SJSA1 (cell line): ENCODE measurements around the gene FBXO27. TPM values are rescaled to one million over a fixed set of nuclear protein-coding genes. Genes with fewer than 3 reads are reported as not detected.

Experiments used
- DNase-seq, 2 experiments: peaks; one replicate each; pipeline ENCODE4 v3.0.0-alpha.2; 2015 to 2020; ENCODE audit warnings: low spot score in 2 of 2, low read depth in 1 of 2
- H3K27ac ChIP-seq: fragments of 250-450 bp; sonication (Bioruptor Pico); 2 replicates; pipeline ENCODE4 v1.5.1; 2020; ENCODE audit warnings: mild to moderate bottlenecking, moderate library complexity
- H3K27me3 ChIP-seq: fragments of 250-450 bp; sonication (Bioruptor Pico); replicated peaks from 2 replicates; pipeline ENCODE4 v1.5.1; 2020; ENCODE audit warnings: mild to moderate bottlenecking, moderate library complexity
- H3K36me3 ChIP-seq: fragments of 250-450 bp; sonication (Bioruptor Pico); 2 replicates; pipeline ENCODE4 v1.5.1; 2020; ENCODE audit warnings: mild to moderate bottlenecking
- H3K4me1 ChIP-seq: fragments of 250-450 bp; sonication (Bioruptor Pico); replicated peaks from 2 replicates; pipeline ENCODE4 v1.6.1; 2021; ENCODE audit warnings: mild to moderate bottlenecking
- H3K4me3 ChIP-seq: fragments of 250-450 bp; sonication (Bioruptor Pico); 2 replicates; pipeline ENCODE4 v1.5.1; 2020; ENCODE audit warnings: mild to moderate bottlenecking
- H3K9me3 ChIP-seq: fragments of 250-450 bp; sonication (Bioruptor Pico); replicated peaks from 2 replicates; pipeline ENCODE4 v1.5.1; 2020; ENCODE audit warnings: mild to moderate bottlenecking
- total RNA-seq: library from RNA; depleted of rRNA; stranded (reverse); fragments of >200 nt; shearing (Covaris generic); gene quantifications from 2 replicates; pipeline ENCODE4 v1.2.3, GENCODE V29; 2014

Gene FBXO27
- total RNA-seq, 1 experiment from 2014 or later, result 1.5 TPM

DNA sequence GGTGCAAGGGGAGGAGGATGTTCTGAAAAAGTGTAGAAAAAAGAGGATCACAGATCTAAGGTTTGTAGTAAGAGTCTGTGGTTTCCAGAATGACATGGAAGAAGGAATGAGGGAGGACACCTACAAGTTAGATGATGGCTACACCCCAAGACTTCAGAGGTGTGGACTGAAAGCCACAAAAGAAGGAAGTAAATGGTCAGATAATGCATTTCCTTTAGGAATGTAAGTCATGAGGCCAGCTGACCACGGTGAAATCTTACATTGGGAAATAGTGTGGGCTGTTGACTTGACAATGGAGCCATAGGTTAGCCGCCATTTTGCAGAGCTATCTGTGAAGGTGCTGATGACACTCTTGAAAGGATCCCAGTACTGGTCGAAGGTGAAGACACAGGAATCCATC is 25.3 kb upstream of the FBXO27 start:
- Histone ChIP-seq H3K4me1 (no peaks in the 10 kb centered on the region), H3K27me3 (no peaks in the 10 kb centered on the region), H3K9me3 (no peaks in the 10 kb centered on the region), H3K27ac (no peak overlapping the region), H3K4me3 (no peak overlapping the region), H3K36me3 (no peaks in the 10 kb centered on the region)
- DNase-seq, result no peak

DNA sequence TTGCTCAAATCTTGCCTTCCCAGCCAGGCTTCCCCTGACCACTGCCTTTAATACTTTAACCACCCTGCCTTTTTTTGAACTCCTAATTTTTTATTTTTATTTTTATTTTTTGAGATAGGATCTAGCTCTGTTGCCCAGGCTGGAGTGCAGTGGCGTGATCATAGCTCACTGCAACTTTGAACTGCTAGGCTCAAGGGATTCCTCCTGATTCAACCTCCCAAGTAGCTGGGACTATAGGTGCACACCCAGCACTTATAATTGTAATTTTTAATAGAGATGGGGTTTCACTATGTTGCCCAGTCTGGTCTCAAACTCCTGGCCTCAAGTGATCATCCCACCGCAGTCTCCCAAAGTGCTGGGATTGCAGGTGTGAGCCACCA is 21.7 kb upstream of the FBXO27 start:
- no peak for DNase-seq
- H3K27me3 ChIP-seq, result no peaks in the 10 kb centered on the region
- no peak overlapping the region for H3K4me3 ChIP-seq
- H3K9me3 ChIP-seq, result no peaks in the 10 kb centered on the region
- H3K4me1 ChIP-seq, result no peaks in the 10 kb centered on the region
- no peak overlapping the region for H3K27ac ChIP-seq
- no peaks in the 10 kb centered on the region for H3K36me3 ChIP-seq

DNA sequence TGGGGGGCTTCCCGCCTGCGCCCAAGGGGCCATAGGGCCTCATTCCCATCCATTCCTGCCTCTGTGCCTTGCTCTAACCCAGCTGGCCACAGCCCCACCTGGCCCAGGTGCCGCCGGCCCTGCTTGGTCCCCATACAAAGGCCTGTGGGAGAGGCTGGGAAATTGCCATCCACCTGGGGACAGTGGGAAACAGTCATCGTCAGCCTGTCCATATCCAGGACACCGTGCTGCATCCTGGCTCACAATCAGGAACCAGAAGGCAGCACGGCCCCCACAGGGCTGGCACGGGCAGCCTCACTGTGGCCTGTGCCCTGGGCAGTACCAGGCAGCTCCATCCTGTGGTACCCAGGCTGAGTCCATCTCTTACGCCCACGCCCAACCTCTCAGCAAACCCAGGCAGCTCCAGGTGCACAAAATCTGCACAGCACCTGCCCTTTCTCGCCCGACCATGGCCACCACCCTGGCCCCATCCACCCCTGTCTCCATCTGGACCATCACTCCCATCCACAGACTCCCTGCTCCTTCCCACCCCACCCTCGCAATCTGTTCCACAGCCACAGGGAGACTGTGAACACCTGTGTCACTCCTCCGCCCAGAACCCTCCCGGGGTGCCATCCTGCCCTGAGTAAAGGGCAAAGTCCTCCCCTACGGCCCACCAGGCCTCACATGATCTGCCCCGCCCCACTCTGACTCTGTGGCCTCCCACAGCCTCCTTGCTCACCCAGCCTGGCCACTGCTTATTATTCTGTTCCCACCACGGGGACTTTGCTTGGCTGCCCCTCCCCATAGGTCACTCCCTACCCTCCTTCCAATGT is 21.1 kb upstream of the FBXO27 start:
- no peaks in the 10 kb centered on the region for H3K27me3 ChIP-seq
- no peak overlapping the region for H3K27ac ChIP-seq
- DNase-seq, result no peak
- H3K4me1 ChIP-seq, result no peaks in the 10 kb centered on the region
- H3K4me3 ChIP-seq, result no peak overlapping the region
- H3K9me3 ChIP-seq, result no peaks in the 10 kb centered on the region
- no peaks in the 10 kb centered on the region for H3K36me3 ChIP-seq

DNA sequence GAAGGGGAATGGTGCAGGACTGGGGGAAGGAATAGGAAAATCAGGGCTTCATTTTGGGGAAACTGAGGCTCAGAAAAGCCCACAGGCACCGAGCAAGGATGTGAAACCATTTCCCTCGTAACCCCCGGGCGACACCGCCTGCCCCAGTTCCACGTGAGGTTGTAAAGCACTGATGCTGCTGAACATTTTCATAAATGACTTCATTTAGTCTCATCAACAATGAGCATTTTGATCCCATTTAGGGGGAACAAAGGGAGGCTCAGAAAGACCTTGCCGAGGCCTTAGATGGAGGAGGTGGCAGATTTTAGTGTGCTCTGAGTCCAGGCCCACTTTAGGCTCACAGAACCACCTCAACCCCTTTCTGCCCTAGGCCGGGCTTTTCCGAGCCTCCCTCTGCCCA is 20.5 kb upstream of the FBXO27 start:
- no peak overlapping the region for H3K27ac ChIP-seq
- H3K27me3 ChIP-seq, result no peaks in the 10 kb centered on the region
- no peaks in the 10 kb centered on the region for H3K9me3 ChIP-seq
- no peaks in the 10 kb centered on the region for H3K36me3 ChIP-seq
- DNase-seq, result no peak
- H3K4me1 ChIP-seq, result no peaks in the 10 kb centered on the region
- no peak overlapping the region for H3K4me3 ChIP-seq

DNA sequence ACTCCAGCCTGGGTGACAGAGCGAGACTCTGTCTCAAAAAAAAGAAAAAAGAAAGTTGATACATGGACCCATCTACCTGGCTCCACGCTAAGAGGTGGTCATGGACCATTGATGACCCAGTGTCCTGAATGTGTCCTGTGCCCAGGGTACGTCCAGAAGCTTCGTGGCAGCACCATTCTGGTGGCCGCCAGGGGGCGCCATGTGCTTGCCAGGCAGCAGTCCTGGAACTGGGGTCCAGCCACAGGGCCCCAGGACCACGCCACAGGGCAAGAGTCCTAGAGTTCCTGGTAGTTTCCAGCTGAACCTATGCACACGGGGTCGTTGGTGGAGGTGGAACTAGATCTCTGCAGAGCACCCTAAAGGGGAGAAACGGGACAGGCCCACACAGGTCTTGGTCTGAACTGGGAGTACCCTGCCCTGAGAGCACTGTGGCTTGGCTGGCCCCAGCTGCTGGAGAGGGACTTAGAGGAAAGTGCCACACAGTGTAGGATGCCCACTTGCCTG is 19.9 kb upstream of the FBXO27 start:
- peak; percentile 55 to 70 for DNase-seq
- H3K27ac ChIP-seq, result no peak overlapping the region
- H3K36me3 ChIP-seq, result no peaks in the 10 kb centered on the region
- no peaks in the 10 kb centered on the region for H3K9me3 ChIP-seq
- H3K4me3 ChIP-seq, result no peak overlapping the region
- no peaks in the 10 kb centered on the region for H3K4me1 ChIP-seq
- no peaks in the 10 kb centered on the region for H3K27me3 ChIP-seq

DNA sequence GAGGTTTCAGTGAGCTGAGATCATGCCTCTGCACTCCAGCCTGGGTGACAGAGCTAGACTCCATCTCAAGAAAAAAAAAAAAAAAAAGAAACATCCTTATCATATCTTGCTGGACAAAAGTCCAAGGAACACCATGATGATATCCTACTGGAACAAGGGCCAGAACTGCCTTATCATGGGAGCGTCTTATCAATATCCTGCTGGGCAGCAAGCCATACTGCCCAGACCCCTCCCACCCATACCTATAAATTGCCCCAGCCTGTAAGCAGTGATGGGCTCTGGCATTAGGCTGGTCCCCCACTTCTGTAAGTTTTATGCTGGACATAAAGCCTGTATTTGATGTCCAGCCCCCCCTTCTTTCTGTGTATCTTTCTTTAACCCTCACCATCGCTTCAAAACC is 14.7 kb upstream of the FBXO27 start:
- Histone ChIP-seq H3K27me3 (no peaks in the 10 kb centered on the region), H3K36me3 (no peaks in the 10 kb centered on the region), H3K4me1 (no peaks in the 10 kb centered on the region; the same call in 1 of the 2 replicates), H3K9me3 (no peaks in the 10 kb centered on the region), H3K4me3 (no peak overlapping the region), H3K27ac (no peak overlapping the region)
- no peak for DNase-seq

DNA sequence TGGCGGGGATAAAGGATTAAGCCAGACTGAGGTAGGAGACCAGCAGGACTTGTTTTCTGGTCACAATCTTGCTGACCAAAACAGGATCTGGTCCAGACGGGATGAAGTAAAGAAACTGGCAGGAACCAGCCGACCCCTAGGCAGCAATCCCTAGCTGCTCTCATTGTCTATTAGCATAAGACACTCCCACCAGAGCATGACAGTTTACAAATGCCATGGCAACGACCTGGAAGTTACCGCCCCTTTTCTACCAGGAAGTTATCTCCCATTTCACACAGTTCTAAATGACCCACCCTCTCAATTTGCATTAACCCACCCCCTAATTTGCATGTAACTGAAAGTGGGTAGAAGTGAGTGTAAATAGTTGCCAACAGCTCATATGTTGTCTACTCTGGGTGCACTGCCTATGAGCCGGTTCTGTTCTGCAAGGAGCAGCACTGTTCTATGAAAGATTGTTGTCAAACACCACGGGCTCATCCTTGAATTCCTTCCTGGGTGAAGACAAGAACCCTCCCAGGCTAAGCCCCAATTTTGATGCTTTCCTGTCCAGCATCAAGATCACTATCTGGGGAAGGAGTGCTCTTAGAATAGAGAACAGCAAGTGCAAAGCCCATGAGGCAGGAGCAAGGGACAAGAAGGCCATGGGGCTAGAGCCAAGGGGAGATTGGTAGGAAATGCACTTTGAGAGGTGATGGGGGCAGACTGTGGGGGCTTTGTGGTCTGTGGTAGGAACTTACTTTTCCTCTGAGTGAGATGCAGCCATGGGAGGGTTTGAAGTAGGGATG is 13.9 kb upstream of the FBXO27 start:
- H3K27me3 ChIP-seq, result no peaks in the 10 kb centered on the region
- H3K9me3 ChIP-seq, result no peaks in the 10 kb centered on the region
- H3K27ac ChIP-seq, result no peak overlapping the region
- H3K4me3 ChIP-seq, result no peak overlapping the region
- no peak for DNase-seq
- H3K4me1 ChIP-seq, result no peaks in the 10 kb centered on the region; the same call in 1 of the 2 replicates
- no peaks in the 10 kb centered on the region for H3K36me3 ChIP-seq

DNA sequence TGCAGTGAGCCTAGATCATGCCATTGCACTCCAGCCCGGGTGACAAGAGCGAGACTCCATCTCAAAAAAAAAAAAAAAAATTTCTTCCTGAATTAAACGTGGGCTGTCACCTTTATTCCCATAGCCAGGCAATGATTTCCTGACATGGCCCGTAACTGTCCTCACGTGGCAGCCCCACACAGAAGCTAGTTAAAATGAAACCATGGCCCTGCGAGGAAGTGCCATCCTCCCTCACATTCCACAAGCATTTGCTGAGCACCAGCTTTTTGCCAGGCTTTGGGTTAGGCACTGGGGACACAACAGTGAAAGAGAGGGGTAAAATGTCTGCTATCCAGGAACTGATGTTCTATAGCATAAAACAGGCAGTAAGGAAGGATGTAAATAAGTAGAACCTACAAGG is 13.2 kb upstream of the FBXO27 start:
- Histone ChIP-seq H3K4me1 (no peaks in the 10 kb centered on the region; the same call in 1 of the 2 replicates), H3K27me3 (no peaks in the 10 kb centered on the region), H3K9me3 (no peaks in the 10 kb centered on the region), H3K27ac (no peak overlapping the region), H3K36me3 (no peaks in the 10 kb centered on the region), H3K4me3 (no peak overlapping the region)
- no peak for DNase-seq

DNA sequence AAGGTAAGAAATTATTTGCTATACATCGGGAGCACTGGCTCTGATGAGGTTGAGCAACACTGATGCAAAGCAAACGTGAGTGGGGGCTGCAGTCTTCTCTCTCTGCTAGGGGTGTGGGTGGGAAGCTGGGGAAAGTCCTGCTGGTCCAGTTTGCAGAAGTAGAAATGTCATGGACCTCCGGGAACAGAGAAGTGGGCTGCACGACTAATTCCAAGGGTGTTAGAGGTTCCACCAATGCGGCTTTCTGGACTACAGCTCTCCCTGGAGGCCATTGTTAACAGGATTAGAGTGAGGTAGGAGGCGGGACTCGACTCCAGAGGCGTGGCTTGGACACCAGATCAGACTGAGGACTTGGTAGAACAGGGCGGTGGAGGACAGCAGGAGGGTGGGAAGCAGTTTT is 5.7 kb upstream of the FBXO27 start:
- H3K27me3 ChIP-seq, result peaks cover 7% of the 10 kb centered on the region; the same call in 1 of the 2 replicates
- no peak for DNase-seq
- peaks cover 2% of the 10 kb centered on the region; the same call in 1 of the 2 replicates for H3K4me1 ChIP-seq
- no peak overlapping the region for H3K27ac ChIP-seq
- no peaks in the 10 kb centered on the region for H3K9me3 ChIP-seq
- no peak overlapping the region for H3K4me3 ChIP-seq
- H3K36me3 ChIP-seq, result no peaks in the 10 kb centered on the region

DNA sequence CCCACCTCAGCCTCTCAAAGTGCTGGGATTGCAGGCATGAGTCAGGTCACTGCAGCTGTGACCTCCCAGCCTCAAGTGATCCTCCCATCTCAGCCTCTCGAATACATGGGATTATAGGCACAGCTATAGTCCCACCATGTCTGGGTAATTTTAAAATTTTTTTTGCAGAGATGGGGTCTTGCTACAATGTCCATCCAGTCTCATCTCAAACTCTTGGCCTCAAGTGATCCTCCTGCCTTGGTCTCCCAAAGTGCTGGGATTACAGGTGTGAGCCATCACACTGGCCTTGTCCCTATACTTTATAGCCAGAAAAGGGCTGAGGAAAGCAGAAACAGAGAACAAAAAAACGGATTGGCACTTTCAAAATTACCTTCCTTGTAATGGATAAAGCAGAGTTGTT is 4.8 kb upstream of the FBXO27 start:
- DNase-seq, result no peak
- no peaks in the 10 kb centered on the region for H3K36me3 ChIP-seq
- H3K27me3 ChIP-seq, result peaks cover 16% of the 10 kb centered on the region
- H3K27ac ChIP-seq, result no peak overlapping the region
- peaks cover 4% of the 10 kb centered on the region; the same call in 1 of the 2 replicates for H3K4me1 ChIP-seq
- H3K9me3 ChIP-seq, result no peaks in the 10 kb centered on the region
- H3K4me3 ChIP-seq, result no peak overlapping the region

DNA sequence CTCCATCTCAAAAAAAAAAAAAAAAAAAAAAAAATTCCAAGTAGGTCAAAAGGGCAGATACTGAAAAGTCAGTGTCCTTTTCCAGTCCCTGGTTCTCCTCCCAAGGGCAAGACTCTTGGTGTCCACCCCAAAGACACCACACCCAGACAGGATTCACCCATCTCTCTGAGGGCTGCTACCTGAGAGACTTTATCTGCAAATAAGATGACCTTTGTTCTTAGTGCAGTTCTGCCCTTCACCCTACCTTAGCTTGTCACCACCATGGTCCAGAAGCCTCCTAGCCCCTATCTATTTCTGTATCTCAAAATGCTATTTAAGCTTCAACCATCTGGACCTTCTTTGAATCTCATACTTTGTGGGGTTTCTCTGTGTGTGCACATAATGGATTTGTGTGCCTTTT is 4.2 kb upstream of the FBXO27 start:
- Histone ChIP-seq H3K4me1 (peaks cover 10% of the 10 kb centered on the region), H3K9me3 (no peaks in the 10 kb centered on the region), H3K36me3 (no peaks in the 10 kb centered on the region), H3K27me3 (peaks cover 22% of the 10 kb centered on the region), H3K27ac (no peak overlapping the region), H3K4me3 (no peak overlapping the region)
- DNase-seq, result no peak

DNA sequence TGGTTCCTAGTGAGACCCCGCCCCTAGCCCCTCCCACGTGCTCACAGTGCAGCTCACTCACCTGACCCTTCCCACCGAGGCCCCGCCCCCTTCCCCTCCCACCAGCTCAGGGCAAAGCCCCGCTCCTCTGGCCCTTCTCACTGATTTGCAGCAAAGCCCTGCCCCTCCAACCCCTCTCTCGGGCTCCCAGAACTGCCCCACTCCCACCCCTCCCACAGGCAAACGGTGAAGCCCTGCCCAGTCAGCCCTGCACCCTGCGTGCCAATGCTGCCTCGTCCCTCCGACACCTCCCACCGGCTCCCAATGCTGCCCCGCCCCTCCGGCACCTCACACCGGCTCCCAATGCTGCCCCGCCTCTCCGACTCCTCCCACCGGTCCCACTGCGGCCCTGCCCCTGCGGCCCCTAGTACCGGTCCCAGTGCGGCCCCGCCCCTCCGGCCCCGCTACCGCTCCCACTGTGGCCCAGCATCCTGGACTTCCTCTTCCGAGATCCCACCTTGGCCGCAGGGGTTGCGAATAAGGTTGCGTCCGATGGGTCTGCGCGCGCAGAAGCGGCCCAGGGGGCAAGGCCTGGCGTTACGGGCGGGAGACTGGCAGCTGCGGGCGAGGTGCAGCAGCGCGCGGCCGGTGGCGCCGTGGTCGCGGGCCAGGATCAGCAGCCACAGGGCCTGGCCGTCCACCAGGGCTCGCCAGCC is 834 bp downstream of the FBXO27 start:
- H3K36me3 ChIP-seq, result no peaks in the 10 kb centered on the region
- no peak overlapping the region for H3K27ac ChIP-seq
- H3K4me1 ChIP-seq, result peaks cover 12% of the 10 kb centered on the region
- H3K4me3 ChIP-seq, result peak overlapping the region; percentile 34
- peaks cover 28% of the 10 kb centered on the region for H3K27me3 ChIP-seq
- peak; percentile 32 to 68 for DNase-seq
- no peaks in the 10 kb centered on the region for H3K9me3 ChIP-seq

DNA sequence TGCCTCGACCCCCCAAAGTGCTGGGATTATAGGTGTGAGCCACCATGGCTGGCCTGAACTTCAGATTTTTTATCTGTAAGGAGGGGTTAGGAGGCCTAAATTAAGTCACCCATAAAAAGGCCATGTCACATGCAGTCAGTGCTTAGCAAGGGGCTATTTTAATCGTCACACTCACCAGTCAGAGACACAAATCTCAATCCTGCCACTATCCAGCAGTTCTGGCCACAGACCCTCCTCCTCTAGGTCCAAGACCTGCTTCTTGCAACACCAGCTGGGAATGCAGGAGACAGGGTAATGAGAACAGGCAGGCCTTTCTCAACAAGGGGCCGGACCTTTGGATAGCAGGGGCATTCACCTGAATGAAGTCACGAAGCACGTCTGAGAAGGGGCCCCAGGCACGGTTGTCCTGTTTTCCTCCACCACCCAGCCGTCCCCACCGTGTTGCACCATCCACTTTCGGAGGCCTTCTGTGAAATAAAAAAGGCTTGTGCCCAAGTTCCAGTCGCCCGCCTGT is 1.4 kb downstream of the FBXO27 start:
- H3K4me3 ChIP-seq, result no peak overlapping the region
- H3K27ac ChIP-seq, result no peak overlapping the region
- H3K36me3 ChIP-seq, result no peaks in the 10 kb centered on the region
- H3K27me3 ChIP-seq, result peaks cover 28% of the 10 kb centered on the region
- no peak for DNase-seq
- no peaks in the 10 kb centered on the region for H3K9me3 ChIP-seq
- H3K4me1 ChIP-seq, result peaks cover 12% of the 10 kb centered on the region
